ENCODE results near the gene HMGB1. TPM values are rescaled to one million over a fixed set of nuclear protein-coding genes. Genes with fewer than 3 reads are reported as not detected.

HMGB1 gene
- polyA plus RNA-seq (ENCODE audit: insufficient read length in 10 of 10) = 100 to 1,000 TPM; 388 to 665 (median 434) TPM
- long read RNA-seq, donor 1, full-length matches to known transcripts = 204 of 365 reads
- long read RNA-seq, donor 1, partial matches to known transcripts = 155 of 365 reads
- long read RNA-seq, donor 1, other reads (novel, unspliced or antisense) = 6 of 365 reads
- long read RNA-seq, donor 2, full-length matches to known transcripts = 129 of 354 reads
- long read RNA-seq, donor 2, partial matches to known transcripts = 225 of 354 reads
- long read RNA-seq, donor 2, other reads (novel, unspliced or antisense) = 0 of 354 reads
- long read RNA-seq, donor 3 = 0 reads
- long read RNA-seq, donor 4, full-length matches to known transcripts = 131 of 212 reads
- long read RNA-seq, donor 4, partial matches to known transcripts = 75 of 212 reads
- long read RNA-seq, donor 4, other reads (novel, unspliced or antisense) = 6 of 212 reads
- long read RNA-seq, donor 5, full-length matches to known transcripts = 189 of 483 reads
- long read RNA-seq, donor 5, partial matches to known transcripts = 294 of 483 reads
- long read RNA-seq, donor 5, other reads (novel, unspliced or antisense) = 0 of 483 reads
- long read RNA-seq, donor 6, full-length matches to known transcripts = 231 of 474 reads
- long read RNA-seq, donor 6, partial matches to known transcripts = 232 of 474 reads
- long read RNA-seq, donor 6, other reads (novel, unspliced or antisense) = 11 of 474 reads
- long read RNA-seq, donor 7, full-length matches to known transcripts = 165 of 270 reads
- long read RNA-seq, donor 7, partial matches to known transcripts = 105 of 270 reads
- long read RNA-seq, donor 7, other reads (novel, unspliced or antisense) = 0 of 270 reads
- long read RNA-seq, donor 8, full-length matches to known transcripts = 197 of 437 reads
- long read RNA-seq, donor 8, partial matches to known transcripts = 240 of 437 reads
- long read RNA-seq, donor 8, other reads (novel, unspliced or antisense) = 0 of 437 reads
- long read RNA-seq, donor 9, full-length matches to known transcripts = 23 of 44 reads
- long read RNA-seq, donor 9, partial matches to known transcripts = 21 of 44 reads
- long read RNA-seq, donor 9, other reads (novel, unspliced or antisense) = 0 of 44 reads

- peak; percentile 98 to 100 (median 99) for DNase-seq
Observed at GRCh38 chr13:30465593-30466357, at the start of gene HMGB1. HMGB1 (minus strand) TSS chr13:30465936; CDS start chr13:30463680, 2,256 bp downstream.

- no peak for DNase-seq
Observed at GRCh38 chr13:30510811-30511371, 45.2 kb upstream of the HMGB1 start.

- DNase-seq = no peak
Observed at GRCh38 chr13:30510091-30510490, 44.4 kb upstream of the HMGB1 start.

- no peak for DNase-seq
Observed at GRCh38 chr13:30509254-30510050, 43.7 kb upstream of the HMGB1 start.

GRCh38 chr13:30504081-30504480 lies 38.3 kb upstream of the HMGB1 start:
- no peak for DNase-seq

GRCh38 chr13:30502237-30502636 lies 36.5 kb upstream of the HMGB1 start:
- no peak for DNase-seq

GRCh38 chr13:30499338-30499737 lies 33.6 kb upstream of the HMGB1 start:
- DNase-seq = no peak

- DNase-seq = no peak
Observed at GRCh38 chr13:30496147-30496546, 30.4 kb upstream of the HMGB1 start.

GRCh38 chr13:30495746-30496145 lies 30.0 kb upstream of the HMGB1 start:
- DNase-seq = no peak

GRCh38 chr13:30493658-30494381 lies 28.1 kb upstream of the HMGB1 start:
- DNase-seq = no peak

- DNase-seq = no peak
Observed at GRCh38 chr13:30487075-30487470, 21.3 kb upstream of the HMGB1 start.

GRCh38 chr13:30486230-30487074 lies 20.7 kb upstream of the HMGB1 start:
- no peak for DNase-seq

GRCh38 chr13:30481241-30481760 lies 15.6 kb upstream of the HMGB1 start:
- no peak for DNase-seq

- DNase-seq = no peak
Observed at GRCh38 chr13:30480292-30480950, 14.7 kb upstream of the HMGB1 start.

GRCh38 chr13:30479883-30480219 lies 14.1 kb upstream of the HMGB1 start:
- DNase-seq = no peak

GRCh38 chr13:30479154-30479882 lies 13.6 kb upstream of the HMGB1 start:
- DNase-seq = no peak
